HUES64 (cell line): Measurements from ENCODE around the gene ACTN4.

ENCODE experiments used
- H3K27ac ChIP-seq: 2 replicates; pipeline ENCODE4 v1.7.0; 2013; ENCODE audit warnings: low read depth, low read length, inconsistent platforms
- H3K27me3 ChIP-seq: 2 replicates; pipeline ENCODE4 v1.6.1; 2013; ENCODE audit warnings: mild to moderate bottlenecking, low read length; ENCODE audit not compliant: insufficient read depth
- H3K36me3 ChIP-seq: 2 replicates; pipeline ENCODE4 v1.6.1; 2013; ENCODE audit warnings: mild to moderate bottlenecking, low read length; ENCODE audit not compliant: insufficient read depth
- H3K4me1 ChIP-seq: 2 replicates; pipeline ENCODE4 v1.6.1; 2013; ENCODE audit warnings: mild to moderate bottlenecking, low read length, moderate library complexity; ENCODE audit not compliant: insufficient read depth
- H3K4me3 ChIP-seq: 2 replicates; pipeline ENCODE4 v1.5.1; 2013; ENCODE audit warnings: mild to moderate bottlenecking, low read length, moderate library complexity
- H3K9ac ChIP-seq: 2 replicates; pipeline ENCODE4 v1.6.1; 2013; ENCODE audit warnings: mild to moderate bottlenecking, low read depth, low read length
- H3K9me3 ChIP-seq: 2 replicates; pipeline ENCODE4 v1.6.1; 2013; ENCODE audit warnings: low read depth, low read length; ENCODE audit not compliant: insufficient read depth
- WGBS: fragments of 150-250, 120-280 bp; methylation state at CpG from one replicate; pipeline ENCODE4 v1.1.7; 2013; ENCODE audit warnings: missing lambda C conversion rate; 5-methylcytosine and 5-hydroxymethylcytosine counted together

ACTN4 gene

GRCh38 chr19:38639679-38640078, 7.8 kb upstream of the ACTN4 start:
- H3K4me3 ChIP-seq, result no peak overlapping the region
- H3K27ac ChIP-seq, result no peak overlapping the region
- peaks cover 23% of the 10 kb centered on the region for H3K36me3 ChIP-seq
- 94% methylated on average over 2 of the region's 2 CpGs for WGBS
- H3K9ac ChIP-seq, result no peak overlapping the region
- H3K9me3 ChIP-seq, result no peaks in the 10 kb centered on the region
- no peaks in the 10 kb centered on the region for H3K27me3 ChIP-seq
- H3K4me1 ChIP-seq, result peaks cover 6% of the 10 kb centered on the region; the same call in 1 of the 2 replicates

- Histone ChIP-seq H3K9ac (no peak overlapping the region), H3K4me1 (peaks cover 10% of the 10 kb centered on the region), H3K4me3 (no peak overlapping the region), H3K9me3 (no peaks in the 10 kb centered on the region), H3K36me3 (peaks cover 16% of the 10 kb centered on the region), H3K27ac (no peak overlapping the region), H3K27me3 (no peaks in the 10 kb centered on the region)
- 93% methylated on average over 4 of the region's 4 CpGs for WGBS
These were observed 7.1 kb upstream of the ACTN4 start for GRCh38 chr19:38640368-38640767.

- 0 out of 2 replicates have a peak, but pooled peaks cover 2% of the 10 kb centered on the region for H3K36me3 ChIP-seq
- peaks cover 10% of the 10 kb centered on the region for H3K4me1 ChIP-seq
- WGBS, result 73% methylated on average over 9 of the region's 9 CpGs
- H3K4me3 ChIP-seq, result no peak overlapping the region
- no peaks in the 10 kb centered on the region for H3K9me3 ChIP-seq
- H3K9ac ChIP-seq, result no peak overlapping the region
- no peaks in the 10 kb centered on the region for H3K27me3 ChIP-seq
- peak overlapping the region; percentile 49; the same call in 1 of the 2 replicates for H3K27ac ChIP-seq
These were observed 5.3 kb upstream of the ACTN4 start for GRCh38 chr19:38642176-38642575.

GRCh38 chr19:38644719-38645118, 2.7 kb upstream of the ACTN4 start:
- 96% methylated on average over 7 of the region's 8 CpGs for WGBS
- no peak overlapping the region for H3K27ac ChIP-seq

GRCh38 chr19:38647966-38648768, 718 bp downstream of the ACTN4 start:
- Histone ChIP-seq H3K9ac (peak overlapping the region; percentile 93), H3K27me3 (no peaks in the 10 kb centered on the region), H3K4me1 (peaks cover 33% of the 10 kb centered on the region), H3K36me3 (no peaks in the 10 kb centered on the region), H3K27ac (peak overlapping the region; percentile 80), H3K4me3 (peak overlapping the region; percentile 99), H3K9me3 (no peaks in the 10 kb centered on the region)
- under 1% methylated on average over 19 of the region's 19 CpGs for WGBS

More at GRCh38 chr19:38644719-38645118, 2.7 kb upstream of the ACTN4 start:
- Histone ChIP-seq H3K4me3 (no peak overlapping the region), H3K9me3 (no peaks in the 10 kb centered on the region), H3K9ac (no peak overlapping the region), H3K36me3 (no peaks in the 10 kb centered on the region), H3K27me3 (no peaks in the 10 kb centered on the region), H3K4me1 (peaks cover 11% of the 10 kb centered on the region)

- peak overlapping the region; percentile 99 for H3K4me3 ChIP-seq
- 2% methylated on average over 13 of the region's 13 CpGs for WGBS
- H3K36me3 ChIP-seq, result 0 out of 2 replicates have a peak, but pooled peaks cover 3% of the 10 kb centered on the region
- H3K4me1 ChIP-seq, result peaks cover 39% of the 10 kb centered on the region
- H3K9ac ChIP-seq, result peak overlapping the region; percentile 93
- no peaks in the 10 kb centered on the region for H3K27me3 ChIP-seq
- no peak overlapping the region for H3K27ac ChIP-seq
- no peaks in the 10 kb centered on the region for H3K9me3 ChIP-seq
These were observed 1.4 kb downstream of the ACTN4 start for GRCh38 chr19:38648769-38649304.

GRCh38 chr19:38649305-38650171, 2.1 kb downstream of the ACTN4 start:
- H3K9ac ChIP-seq, result peak overlapping the region; percentile 93

GRCh38 chr19:38650172-38650775, 2.8 kb downstream of the ACTN4 start:
- H3K27ac ChIP-seq, result peak overlapping the region; percentile 73; the same call in 1 of the 2 replicates
- WGBS, result 47% methylated on average over 8 of the region's 8 CpGs

More at GRCh38 chr19:38649305-38650171, 2.1 kb downstream of the ACTN4 start:
- Histone ChIP-seq H3K36me3 (0 out of 2 replicates have a peak, but pooled peaks cover 8% of the 10 kb centered on the region), H3K9me3 (no peaks in the 10 kb centered on the region), H3K27ac (peak overlapping the region; percentile 48), H3K27me3 (no peaks in the 10 kb centered on the region), H3K4me1 (peaks cover 45% of the 10 kb centered on the region), H3K4me3 (peak overlapping the region; percentile 99)
- WGBS, result 12% methylated on average over 15 of the region's 15 CpGs

GRCh38 chr19:38650911-38651584, 3.6 kb downstream of the ACTN4 start:
- Histone ChIP-seq H3K36me3 (0 out of 2 replicates have a peak, but pooled peaks cover 8% of the 10 kb centered on the region), H3K9ac (no peak overlapping the region), H3K4me1 (peaks cover 56% of the 10 kb centered on the region), H3K27ac (no peak overlapping the region), H3K4me3 (peak overlapping the region; percentile 32; the same call in 1 of the 2 replicates), H3K27me3 (no peaks in the 10 kb centered on the region), H3K9me3 (no peaks in the 10 kb centered on the region)
- 78% methylated on average over 12 of the region's 12 CpGs for WGBS

More at GRCh38 chr19:38650172-38650775, 2.8 kb downstream of the ACTN4 start:
- 0 out of 2 replicates have a peak, but pooled peaks cover 8% of the 10 kb centered on the region for H3K36me3 ChIP-seq
- H3K9ac ChIP-seq, result peak overlapping the region; percentile 48; the same call in 1 of the 2 replicates
- H3K4me3 ChIP-seq, result peak overlapping the region; percentile 99
- peaks cover 49% of the 10 kb centered on the region for H3K4me1 ChIP-seq
- no peaks in the 10 kb centered on the region for H3K27me3 ChIP-seq
- H3K9me3 ChIP-seq, result no peaks in the 10 kb centered on the region

- H3K4me1 ChIP-seq, result peaks cover 74% of the 10 kb centered on the region
- H3K27me3 ChIP-seq, result no peaks in the 10 kb centered on the region
- no peak overlapping the region; the same call in 1 of the 2 replicates for H3K4me3 ChIP-seq
- no peak overlapping the region for H3K27ac ChIP-seq
- peaks cover 18% of the 10 kb centered on the region for H3K36me3 ChIP-seq
- 77% methylated on average over 5 of the region's 7 CpGs for WGBS
- H3K9ac ChIP-seq, result no peak overlapping the region
- no peaks in the 10 kb centered on the region for H3K9me3 ChIP-seq
These were observed 5.7 kb downstream of the ACTN4 start for GRCh38 chr19:38653028-38653571.
